ENCODE data around the gene TP53I11.

GRCh38 chr11:44968510-44968909 is 17.8 kb upstream of the TP53I11 start:
- no peak for TF ChIP-seq EZH2 (IDR thresholded peaks at IDR 0.05; ENCODE audit: borderline replicate concordance, low read length)
- TF ChIP-seq CTCF (conservative IDR thresholded peaks at IDR 0.05 in 1 of 2, IDR thresholded peaks at IDR 0.05 in 1 of 2; ENCODE audit: extremely low read depth in 1 of 2, insufficient read depth in 1 of 2, low read depth in 1 of 2, low read length in 2 of 2), result no peak

Measured in mammary epithelial cell (primary cell).